ENCODE results near the gene TCEA2.
"Not testable (repeated sequence)": the region's sequence is repeated elsewhere in the genome, so short reads cannot be mapped to it uniquely, and the experiment has no call there.

Gene TCEA2

GRCh38 chr20:64116541-64117431, 53.8 kb downstream of the TCEA2 start:
- Histone ChIP-seq H3K36me3 (ENCODE audit: control insufficient read depth, insufficient read depth, low read length) (no peaks in the 10 kb centered on the region), H3K27ac (ENCODE audit: low read depth, low read length) (no peak overlapping the region), H3K4me3 (ENCODE audit: low read length) (no peak overlapping the region), H3K18ac (ENCODE audit: low read length) (no peak overlapping the region), H2BK120ac (ENCODE audit: low read depth, low read length) (no peak overlapping the region), H2BK15ac (replicated peaks; ENCODE audit: low read depth) (no peak overlapping the region), H3K4me1 (ENCODE audit: control insufficient read depth, low read depth, low read length) (no peaks in the 10 kb centered on the region), H2AK5ac (ENCODE audit: low read length) (no peak overlapping the region), H3K56ac (ENCODE audit: low read length) (no peak overlapping the region), H3K9ac (ENCODE audit: low read length) (no peak overlapping the region), H4K8ac (ENCODE audit: low read depth, low read length) (no peak overlapping the region), H3K79me1 (ENCODE audit: low read length) (no peaks in the 10 kb centered on the region), H3K4me2 (ENCODE audit: low read length) (no peak overlapping the region), H2BK5ac (ENCODE audit: low read length) (no peak overlapping the region), H3K23ac (ENCODE audit: low read length) (no peak overlapping the region), H3K79me2 (ENCODE audit: control insufficient read depth, insufficient read depth, low read length) (no peaks in the 10 kb centered on the region), H3K27me3 (ENCODE audit: insufficient read depth, low read length, poor library complexity) (no peaks in the 10 kb centered on the region), H3K4ac (ENCODE audit: low read depth, low read length) (no peak overlapping the region), H4K5ac (ENCODE audit: low read length) (no peak overlapping the region)
- whole genome bisulfite sequencing (ENCODE audit: extremely low coverage, insufficient coverage, low lambda C conversion rate) = no CpG with 5 or more reads among the region's 17 CpGs
- DNase-seq = no peak

- H2AK5ac ChIP-seq (ENCODE audit: low read length); H3K27ac ChIP-seq (ENCODE audit: low read depth, low read length); H3K4me2 ChIP-seq (ENCODE audit: low read length); H2BK5ac ChIP-seq (ENCODE audit: low read length); H2BK15ac ChIP-seq (replicated peaks; ENCODE audit: low read depth); H3K27me3 ChIP-seq (ENCODE audit: insufficient read depth, low read length, poor library complexity); H3K36me3 ChIP-seq (ENCODE audit: control insufficient read depth, insufficient read depth, low read length); H3K9ac ChIP-seq (ENCODE audit: low read length); DNase-seq; H2BK120ac ChIP-seq (ENCODE audit: low read depth, low read length); H3K79me2 ChIP-seq (ENCODE audit: control insufficient read depth, insufficient read depth, low read length); H3K56ac ChIP-seq (ENCODE audit: low read length); H3K79me1 ChIP-seq (ENCODE audit: low read length); H3K4ac ChIP-seq (ENCODE audit: low read depth, low read length); H3K4me1 ChIP-seq (ENCODE audit: control insufficient read depth, low read depth, low read length); H3K4me3 ChIP-seq (ENCODE audit: low read length); H3K23ac ChIP-seq (ENCODE audit: low read length); H4K5ac ChIP-seq (ENCODE audit: low read length); H4K8ac ChIP-seq (ENCODE audit: low read depth, low read length); H3K18ac ChIP-seq (ENCODE audit: low read length): not testable (repeated sequence)
- WGBS (ENCODE audit: extremely low coverage, insufficient coverage, low lambda C conversion rate) = no CpG with 5 or more reads among the region's 6 CpGs
These were observed 54.4 kb downstream of the TCEA2 start for GRCh38 chr20:64117432-64117777.

GRCh38 chr20:64119301-64119680, 56.3 kb downstream of the TCEA2 start:
- no peak overlapping the region for H3K4ac ChIP-seq (ENCODE audit: low read depth, low read length)
- H2AK5ac ChIP-seq (ENCODE audit: low read length) = no peak overlapping the region
- no CpG with 5 or more reads among the region's 8 CpGs for WGBS (ENCODE audit: extremely low coverage, insufficient coverage, low lambda C conversion rate)
- H2BK120ac ChIP-seq (ENCODE audit: low read depth, low read length) = no peak overlapping the region
- no peak overlapping the region for H3K23ac ChIP-seq (ENCODE audit: low read length)
- no peak overlapping the region for H3K56ac ChIP-seq (ENCODE audit: low read length)
- no peaks in the 10 kb centered on the region for H3K36me3 ChIP-seq (ENCODE audit: control insufficient read depth, insufficient read depth, low read length)
- no peak overlapping the region for H4K8ac ChIP-seq (ENCODE audit: low read depth, low read length)
- no peak overlapping the region for H2BK5ac ChIP-seq (ENCODE audit: low read length)
- H3K9ac ChIP-seq (ENCODE audit: low read length) = no peak overlapping the region
- no peak for DNase-seq
- H3K79me1 ChIP-seq (ENCODE audit: low read length) = no peaks in the 10 kb centered on the region
- H3K4me3 ChIP-seq (ENCODE audit: low read length) = no peak overlapping the region
- H3K4me1 ChIP-seq (ENCODE audit: control insufficient read depth, low read depth, low read length) = no peaks in the 10 kb centered on the region
- H3K79me2 ChIP-seq (ENCODE audit: control insufficient read depth, insufficient read depth, low read length) = no peaks in the 10 kb centered on the region
- no peak overlapping the region for H2BK15ac ChIP-seq (replicated peaks; ENCODE audit: low read depth)
- H4K5ac ChIP-seq (ENCODE audit: low read length) = no peak overlapping the region
- H3K4me2 ChIP-seq (ENCODE audit: low read length) = no peak overlapping the region
- no peak overlapping the region for H3K18ac ChIP-seq (ENCODE audit: low read length)
- no peak overlapping the region for H3K27ac ChIP-seq (ENCODE audit: low read depth, low read length)
- H3K27me3 ChIP-seq (ENCODE audit: insufficient read depth, low read length, poor library complexity) = no peaks in the 10 kb centered on the region

- Histone ChIP-seq H4K5ac (ENCODE audit: low read length) (no peak overlapping the region), H3K36me3 (ENCODE audit: control insufficient read depth, insufficient read depth, low read length) (no peaks in the 10 kb centered on the region), H3K9ac (ENCODE audit: low read length) (no peak overlapping the region), H2BK5ac (ENCODE audit: low read length) (no peak overlapping the region), H3K4ac (ENCODE audit: low read depth, low read length) (no peak overlapping the region), H2AK5ac (ENCODE audit: low read length) (no peak overlapping the region), H3K4me3 (ENCODE audit: low read length) (no peak overlapping the region), H3K27ac (ENCODE audit: low read depth, low read length) (no peak overlapping the region), H3K4me1 (ENCODE audit: control insufficient read depth, low read depth, low read length) (no peaks in the 10 kb centered on the region), H3K23ac (ENCODE audit: low read length) (no peak overlapping the region), H2BK15ac (replicated peaks; ENCODE audit: low read depth) (no peak overlapping the region), H3K56ac (ENCODE audit: low read length) (no peak overlapping the region), H3K27me3 (ENCODE audit: insufficient read depth, low read length, poor library complexity) (no peaks in the 10 kb centered on the region), H4K8ac (ENCODE audit: low read depth, low read length) (no peak overlapping the region), H3K18ac (ENCODE audit: low read length) (no peak overlapping the region), H3K79me1 (ENCODE audit: low read length) (no peaks in the 10 kb centered on the region), H2BK120ac (ENCODE audit: low read depth, low read length) (no peak overlapping the region), H3K4me2 (ENCODE audit: low read length) (no peak overlapping the region), H3K79me2 (ENCODE audit: control insufficient read depth, insufficient read depth, low read length) (no peaks in the 10 kb centered on the region)
- WGBS (ENCODE audit: extremely low coverage, insufficient coverage, low lambda C conversion rate) = no CpG with 5 or more reads among the region's 14 CpGs
- no peak for DNase-seq
These were observed 56.8 kb downstream of the TCEA2 start for GRCh38 chr20:64119681-64120341.

GRCh38 chr20:64121586-64121985, 58.6 kb downstream of the TCEA2 start:
- H3K23ac ChIP-seq (ENCODE audit: low read length) = no peak overlapping the region
- H3K79me2 ChIP-seq (ENCODE audit: control insufficient read depth, insufficient read depth, low read length) = no peaks in the 10 kb centered on the region
- no peak overlapping the region for H3K27ac ChIP-seq (ENCODE audit: low read depth, low read length)
- no peak overlapping the region for H2BK15ac ChIP-seq (replicated peaks; ENCODE audit: low read depth)
- H3K18ac ChIP-seq (ENCODE audit: low read length) = no peak overlapping the region
- H4K5ac ChIP-seq (ENCODE audit: low read length) = no peak overlapping the region
- no peaks in the 10 kb centered on the region for H3K27me3 ChIP-seq (ENCODE audit: insufficient read depth, low read length, poor library complexity)
- H2BK5ac ChIP-seq (ENCODE audit: low read length) = no peak overlapping the region
- H4K8ac ChIP-seq (ENCODE audit: low read depth, low read length) = no peak overlapping the region
- no peak overlapping the region for H2BK120ac ChIP-seq (ENCODE audit: low read depth, low read length)
- no peak overlapping the region for H3K4ac ChIP-seq (ENCODE audit: low read depth, low read length)
- no peak overlapping the region for H3K4me3 ChIP-seq (ENCODE audit: low read length)
- no peaks in the 10 kb centered on the region for H3K36me3 ChIP-seq (ENCODE audit: control insufficient read depth, insufficient read depth, low read length)
- no peaks in the 10 kb centered on the region for H3K79me1 ChIP-seq (ENCODE audit: low read length)
- WGBS (ENCODE audit: extremely low coverage, insufficient coverage, low lambda C conversion rate) = no CpG with 5 or more reads among the region's 12 CpGs
- H3K4me1 ChIP-seq (ENCODE audit: control insufficient read depth, low read depth, low read length) = no peaks in the 10 kb centered on the region
- no peak overlapping the region for H3K56ac ChIP-seq (ENCODE audit: low read length)
- no peak overlapping the region for H2AK5ac ChIP-seq (ENCODE audit: low read length)
- H3K9ac ChIP-seq (ENCODE audit: low read length) = no peak overlapping the region
- no peak overlapping the region for H3K4me2 ChIP-seq (ENCODE audit: low read length)
- no peak for DNase-seq
